Tibial nerve (tissue), 4 donors: ENCODE measurements around the gene SHB.

ENCODE experiments used
- EP300 ChIP-seq, 2 donors: sonication (generic); formaldehyde crosslinking; IDR thresholded peaks; one replicate each; pipeline ENCODE4 v1.6.1; 2017; ENCODE audit warnings: antibody characterized with exemption in 2 of 2, mild to moderate bottlenecking in 1 of 2
- TF ChIP-seq, protein P1 (sequence below), 5 experiments: fragments of 200-600 bp in 3 of 5; fragments of 450-650 bp in 2 of 5; sonication (generic) in 3 of 5; IDR thresholded peaks; one replicate each; pipeline ENCODE4 v1.5.1; 2016 to 2019; ENCODE audit warnings: antibody characterized with exemption in 5 of 5, mild to moderate bottlenecking in 3 of 5, moderate library complexity in 2 of 5

DNA sequence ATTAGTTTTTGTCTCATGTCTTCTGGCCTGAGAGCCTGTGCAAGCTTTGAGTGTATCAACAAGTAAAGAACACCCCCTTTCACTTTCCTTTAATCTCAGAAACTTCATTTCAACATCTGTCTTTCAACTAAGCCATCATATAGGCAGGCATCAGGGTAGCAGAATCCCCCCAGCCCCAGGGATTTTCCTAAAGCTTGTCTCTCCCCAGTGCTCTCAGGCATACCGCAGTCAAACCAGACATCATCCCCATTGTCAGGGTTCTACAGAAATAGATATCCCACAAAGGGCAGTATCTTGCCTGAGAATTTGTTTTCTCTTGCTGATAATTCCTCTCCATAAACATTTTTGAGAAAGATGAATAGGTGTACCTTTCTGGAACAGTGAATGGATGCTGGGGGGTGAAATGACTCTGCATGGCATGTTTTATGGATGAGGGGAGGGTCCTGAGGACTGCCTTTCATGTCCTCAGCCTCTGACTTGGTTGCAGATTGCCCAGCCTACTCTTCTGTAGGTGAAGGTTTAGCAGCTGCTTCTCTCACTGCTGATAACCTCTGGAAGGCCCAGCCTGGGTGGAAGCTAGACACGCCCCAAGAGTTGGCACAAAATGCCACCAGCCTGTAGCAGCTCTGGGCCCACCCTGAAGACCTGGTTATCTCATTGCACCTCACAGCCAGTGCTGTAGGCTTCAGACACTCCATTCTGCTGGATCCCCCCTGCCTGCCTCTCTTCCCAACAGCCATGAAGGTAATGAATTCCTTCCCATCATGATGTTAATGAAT lies 20.5 kb upstream of the SHB start:
- TF ChIP-seq, protein P1, sequence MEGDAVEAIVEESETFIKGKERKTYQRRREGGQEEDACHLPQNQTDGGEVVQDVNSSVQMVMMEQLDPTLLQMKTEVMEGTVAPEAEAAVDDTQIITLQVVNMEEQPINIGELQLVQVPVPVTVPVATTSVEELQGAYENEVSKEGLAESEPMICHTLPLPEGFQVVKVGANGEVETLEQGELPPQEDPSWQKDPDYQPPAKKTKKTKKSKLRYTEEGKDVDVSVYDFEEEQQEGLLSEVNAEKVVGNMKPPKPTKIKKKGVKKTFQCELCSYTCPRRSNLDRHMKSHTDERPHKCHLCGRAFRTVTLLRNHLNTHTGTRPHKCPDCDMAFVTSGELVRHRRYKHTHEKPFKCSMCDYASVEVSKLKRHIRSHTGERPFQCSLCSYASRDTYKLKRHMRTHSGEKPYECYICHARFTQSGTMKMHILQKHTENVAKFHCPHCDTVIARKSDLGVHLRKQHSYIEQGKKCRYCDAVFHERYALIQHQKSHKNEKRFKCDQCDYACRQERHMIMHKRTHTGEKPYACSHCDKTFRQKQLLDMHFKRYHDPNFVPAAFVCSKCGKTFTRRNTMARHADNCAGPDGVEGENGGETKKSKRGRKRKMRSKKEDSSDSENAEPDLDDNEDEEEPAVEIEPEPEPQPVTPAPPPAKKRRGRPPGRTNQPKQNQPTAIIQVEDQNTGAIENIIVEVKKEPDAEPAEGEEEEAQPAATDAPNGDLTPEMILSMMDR (IDR thresholded peaks at IDR 0.05), result no peak
- TF ChIP-seq EP300 (IDR thresholded peaks at IDR 0.05), result no peak
